Liver (tissue), 9 donors: Measurements from ENCODE around the gene MAP3K3. TPM values are rescaled to one million over a fixed set of nuclear protein-coding genes. Genes with fewer than 3 reads are reported as not detected.
A peak's percentile ranks its signal among the peaks of the same experiment; 100 is the strongest.

Experiments used
- DNase-seq: peaks from one replicate; pipeline ENCODE4 v3.0.0-alpha.2; 2017; ENCODE audit warnings: low spot score
- H3K27ac ChIP-seq, 2 donors: one replicate each; pipeline ENCODE4 v1.7.0; 2013; ENCODE audit warnings: inconsistent platforms in 2 of 2, low read length in 2 of 2, control low read depth in 1 of 2, low read depth in 1 of 2, mild to moderate bottlenecking in 1 of 2
- H3K27me3 ChIP-seq, 4 donors: one replicate each; pipeline versions ENCODE4 v1.6.1 to v1.7.0; 2013; ENCODE audit warnings: low read length in 3 of 4, inconsistent platforms in 1 of 4, mild to moderate bottlenecking in 1 of 4, moderate library complexity in 1 of 4; ENCODE audit not compliant: control insufficient read depth in 4 of 4, insufficient read depth in 4 of 4
- H3K36me3 ChIP-seq, 4 donors: one replicate each; pipeline versions ENCODE4 v1.6.1 to v1.7.0; 2013; ENCODE audit warnings: low read length in 3 of 4, mild to moderate bottlenecking in 3 of 4, low read depth in 1 of 4, moderate library complexity in 1 of 4; ENCODE audit not compliant: control insufficient read depth in 4 of 4, insufficient read depth in 3 of 4
- H3K4me1 ChIP-seq, 4 donors: one replicate each; pipeline versions ENCODE4 v1.6.1 to v1.7.0; 2013; ENCODE audit warnings: low read length in 3 of 4, mild to moderate bottlenecking in 3 of 4, moderate library complexity in 1 of 4; ENCODE audit not compliant: control insufficient read depth in 4 of 4, insufficient read depth in 4 of 4
- H3K4me3 ChIP-seq, 3 donors: one replicate each; pipeline versions ENCODE4 v1.6.1 to v1.7.0; 2013; ENCODE audit warnings: low read length in 3 of 3, control low read depth in 1 of 3, low read depth in 1 of 3, mild to moderate bottlenecking in 1 of 3
- H3K9ac ChIP-seq, 2 donors: one replicate each; pipeline ENCODE4 v1.7.0; 2013; ENCODE audit warnings: low read length in 2 of 2, mild to moderate bottlenecking in 2 of 2, moderate library complexity in 2 of 2, control low read depth in 1 of 2, low read depth in 1 of 2
- H3K9me3 ChIP-seq, 4 donors: one replicate each; pipeline versions ENCODE4 v1.6.1 to v1.7.0; 2013; ENCODE audit warnings: low read length in 3 of 4; ENCODE audit not compliant: control insufficient read depth in 4 of 4
- ATF3 ChIP-seq: IDR thresholded peaks from 2 replicates; pipeline ENCODE4 v1.6.1; 2016; ENCODE audit warnings: antibody characterized with exemption
- CTCF ChIP-seq: fragments of 150-350 bp; IDR thresholded peaks from 2 replicates; pipeline ENCODE4 v1.5.1; 2017; ENCODE audit warnings: improper control_type of control experiment, low read depth, low read length; ENCODE audit not compliant: missing input control
- FOXA1 ChIP-seq: IDR thresholded peaks from 2 replicates; pipeline ENCODE4 v1.6.1; 2016; ENCODE audit warnings: antibody characterized with exemption
- FOXA2 ChIP-seq: IDR thresholded peaks from 2 replicates; pipeline ENCODE4 v1.6.1; 2016; ENCODE audit warnings: antibody characterized with exemption
- GABPA ChIP-seq, 2 donors: IDR thresholded peaks in 1 of 2; conservative IDR thresholded peaks in 1 of 2; 2 replicates each; pipeline ENCODE4 v1.6.1; 2016; ENCODE audit warnings: antibody characterized with exemption in 2 of 2, mild to moderate bottlenecking in 1 of 2, moderate library complexity in 1 of 2
- HNF4A ChIP-seq, 2 donors: conservative IDR thresholded peaks; 2 replicates each; pipeline ENCODE4 v1.6.1; 2016; ENCODE audit warnings: antibody characterized with exemption in 2 of 2, mild to moderate bottlenecking in 2 of 2
- HNF4G ChIP-seq: IDR thresholded peaks from 2 replicates; pipeline ENCODE4 v1.6.1; 2016; ENCODE audit warnings: antibody characterized with exemption
- JUND ChIP-seq, 2 donors: IDR thresholded peaks; 2 replicates each; pipeline ENCODE4 v1.6.1; 2016; ENCODE audit warnings: antibody characterized with exemption in 2 of 2
- MAX ChIP-seq: IDR thresholded peaks from 2 replicates; pipeline ENCODE4 v1.6.1; 2016; ENCODE audit warnings: antibody characterized with exemption
- NR2F2 ChIP-seq: IDR thresholded peaks from 2 replicates; pipeline ENCODE4 v1.6.1; 2016; ENCODE audit warnings: antibody characterized with exemption
- RAD21 ChIP-seq, 2 donors: IDR thresholded peaks; 2 replicates each; pipeline ENCODE4 v1.6.1; 2016; ENCODE audit warnings: antibody characterized with exemption in 2 of 2, mild to moderate bottlenecking in 2 of 2
- REST ChIP-seq: IDR thresholded peaks from 2 replicates; pipeline ENCODE4 v1.6.1; 2016; ENCODE audit warnings: antibody characterized with exemption, mild to moderate bottlenecking
- RXRA ChIP-seq, 2 donors: IDR thresholded peaks; 2 replicates each; pipeline ENCODE4 v1.6.1; 2017 to 2018; ENCODE audit warnings: antibody characterized with exemption in 2 of 2, mild to moderate bottlenecking in 1 of 2
- SP1 ChIP-seq: IDR thresholded peaks from 2 replicates; pipeline ENCODE4 v1.6.1; 2018; ENCODE audit warnings: antibody characterized with exemption, mild to moderate bottlenecking
- WGBS: extraction: QIAGEN DNeasy Blood & Tissue Kit; methylation state at CpG from one replicate; pipeline ENCODE4 v1.1.7; 2013; 5-methylcytosine and 5-hydroxymethylcytosine counted together
- polyA plus RNA-seq, 2 donors: library from polyadenylated mRNA; stranded (reverse) in 1 of 2; unstranded in 1 of 2; fragments of 200-250 nt in 1 of 2; fragments of >200 nt in 1 of 2; fragmentation: Nextera tagmentation in 1 of 2; extraction: Ambion mirVana in 1 of 2; gene quantifications; one replicate each; pipeline versions ENCODE4 v1.2.1 to v1.2.3, GENCODE V29; 2013 to 2015
- total RNA-seq, 2 donors: library from RNA; depleted of rRNA; stranded (reverse); fragments of >200 nt; gene quantifications; one replicate each; pipeline ENCODE4 v1.2.3, GENCODE V29; 2014
- donor health status: healthy.
- donor health status: healthy.
- donor health status: healthy.
- donor health status: healthy.
- donor health status: healthy.

Gene MAP3K3
- total and polyA plus RNA-seq, 4 donors, result 3.9 to 28.7 (median 11.0) TPM

GRCh38 chr17:63626551-63627180 lies 4.4 kb downstream of the MAP3K3 start:
- Histone ChIP-seq H3K4me3 (no peak overlapping the region), H3K27ac (peak overlapping the region; percentile 34 to 37), H3K9ac (peak overlapping the region in 1 of 2 donors; percentile 27), H3K27me3 (no peaks in the 10 kb centered on the region), H3K36me3 (no peaks in the 10 kb centered on the region), H3K4me1 (peaks cover 4 to 46% (median 18%) of the 10 kb centered on the region in 4 donors), H3K9me3 (no peaks in the 10 kb centered on the region)
- DNase-seq, result no peak
- 65% methylated on average over 4 of the region's 4 CpGs for WGBS
- TF ChIP-seq FOXA1, result no peak
- TF ChIP-seq RAD21 (IDR thresholded peaks at IDR 0.05), result no peak
- no peak for TF ChIP-seq GABPA (IDR thresholded peaks at IDR 0.05 in 1 of 2, conservative IDR thresholded peaks at IDR 0.05 in 1 of 2)
- TF ChIP-seq HNF4G, result no peak
- no peak for TF ChIP-seq REST
- TF ChIP-seq MAX, result no peak

GRCh38 chr17:63629627-63630026 lies 7.4 kb downstream of the MAP3K3 start:
- peaks cover 3 to 33% (median 8%) of the 10 kb centered on the region in 4 donors for H3K4me1 ChIP-seq
- no peaks in the 10 kb centered on the region for H3K9me3 ChIP-seq
- peak overlapping the region; percentile 32 to 54 for H3K27ac ChIP-seq
- no peak overlapping the region for H3K9ac ChIP-seq
- WGBS, result 34% methylated on average over 1 of the region's 1 CpG
- no peak for DNase-seq
- no peak overlapping the region for H3K4me3 ChIP-seq
- TF ChIP-seq SP1, result peak; percentile 17
- TF ChIP-seq GABPA (IDR thresholded peaks at IDR 0.05 in 1 of 2, conservative IDR thresholded peaks at IDR 0.05 in 1 of 2), result no peak
- TF ChIP-seq RAD21 (IDR thresholded peaks at IDR 0.05), result no peak
- TF ChIP-seq MAX, result peak; percentile 48
- peak in 1 of 2 donors; percentile 10 for TF ChIP-seq HNF4A (conservative IDR thresholded peaks at IDR 0.05)
- no peak for TF ChIP-seq RXRA (IDR thresholded peaks at IDR 0.05)
- H3K27me3 ChIP-seq, result no peaks in the 10 kb centered on the region
- H3K36me3 ChIP-seq, result peaks cover 0 to 9% (median 3%) of the 10 kb centered on the region in 4 donors

- no peak overlapping the region for H3K9ac ChIP-seq
- H3K9me3 ChIP-seq, result no peaks in the 10 kb centered on the region
- H3K27me3 ChIP-seq, result no peaks in the 10 kb centered on the region
- no peak overlapping the region for H3K4me3 ChIP-seq
- H3K36me3 ChIP-seq, result peaks cover 0 to 11% (median 4%) of the 10 kb centered on the region in 4 donors
- peaks cover 3 to 31% (median 8%) of the 10 kb centered on the region in 4 donors for H3K4me1 ChIP-seq
- no peak for DNase-seq
- no peak overlapping the region for H3K27ac ChIP-seq
- WGBS, result 94% methylated on average over 3 of the region's 3 CpGs
- no peak for TF ChIP-seq HNF4G
- TF ChIP-seq NR2F2, result no peak
- TF ChIP-seq GABPA (IDR thresholded peaks at IDR 0.05 in 1 of 2, conservative IDR thresholded peaks at IDR 0.05 in 1 of 2), result no peak
- no peak for TF ChIP-seq JUND (IDR thresholded peaks at IDR 0.05)
- no peak for TF ChIP-seq SP1
- no peak for TF ChIP-seq CTCF
- TF ChIP-seq RXRA (IDR thresholded peaks at IDR 0.05), result no peak
- TF ChIP-seq ATF3, result no peak
- TF ChIP-seq RAD21 (IDR thresholded peaks at IDR 0.05), result no peak
- no peak for TF ChIP-seq REST
- no peak for TF ChIP-seq HNF4A (conservative IDR thresholded peaks at IDR 0.05)
- no peak for TF ChIP-seq MAX
- TF ChIP-seq FOXA1, result no peak
- no peak for TF ChIP-seq FOXA2
Observed at GRCh38 chr17:63631062-63631461, 8.8 kb downstream of the MAP3K3 start.
